A549 (cell line): ENCODE measurements around the gene TMEM217.

ENCODE experiments used
- CHD2 ChIP-seq: fragments of 150-350 bp; IDR thresholded peaks from 2 replicates; pipeline ENCODE4 v1.6.1; 2014; ENCODE audit warnings: low read length; ENCODE audit not compliant: partially characterized antibody
- FOSL2 ChIP-seq, 2 experiments: fragments of 450-650 bp in 1 of 2; fragments of >200 bp in 1 of 2; sonication (Bioruptor Twin) in 1 of 2; formaldehyde crosslinking; IDR thresholded peaks; 2 replicates each; pipeline versions ENCODE4 v1.5.0 to v1.6.1; 2016 to 2020; ENCODE audit warnings: mild to moderate bottlenecking in 1 of 2, moderate library complexity in 1 of 2
- KDM1A ChIP-seq: fragments of 200-600 bp; sonication (generic); IDR thresholded peaks from 2 replicates; pipeline ENCODE4 v1.6.1; 2016; ENCODE audit warnings: low read depth, mild to moderate bottlenecking
- MAZ ChIP-seq: fragments of 150-350 bp; IDR thresholded peaks from 2 replicates; pipeline ENCODE4 v1.6.1; 2014; ENCODE audit warnings: antibody characterized with exemption, low read depth, low read length, borderline replicate concordance
- NPAS2 ChIP-seq: fragments of 250-450 bp; sonication (Bioruptor Pico); IDR thresholded peaks from 2 replicates; pipeline ENCODE4 v1.8.0; 2022; ENCODE audit warnings: mild to moderate bottlenecking, moderate library complexity, borderline replicate concordance
- POLR2A ChIP-seq: IDR thresholded peaks from 2 replicates; pipeline ENCODE4 v1.6.1; 2012; ENCODE audit warnings: mild to moderate bottlenecking, low read length
- TF ChIP-seq, protein P1 (sequence below): fragments of >200 bp; sonication (Bioruptor Twin); formaldehyde crosslinking; IDR thresholded peaks from 3 replicates; pipeline ENCODE4 v1.5.1; 2016
- TF ChIP-seq, protein P2 (sequence below): fragments of 200-600 bp; sonication (generic); IDR thresholded peaks from 2 replicates; pipeline ENCODE4 v1.6.1; 2016; ENCODE audit warnings: antibody characterized with exemption, mild to moderate bottlenecking, moderate library complexity

DNA sequence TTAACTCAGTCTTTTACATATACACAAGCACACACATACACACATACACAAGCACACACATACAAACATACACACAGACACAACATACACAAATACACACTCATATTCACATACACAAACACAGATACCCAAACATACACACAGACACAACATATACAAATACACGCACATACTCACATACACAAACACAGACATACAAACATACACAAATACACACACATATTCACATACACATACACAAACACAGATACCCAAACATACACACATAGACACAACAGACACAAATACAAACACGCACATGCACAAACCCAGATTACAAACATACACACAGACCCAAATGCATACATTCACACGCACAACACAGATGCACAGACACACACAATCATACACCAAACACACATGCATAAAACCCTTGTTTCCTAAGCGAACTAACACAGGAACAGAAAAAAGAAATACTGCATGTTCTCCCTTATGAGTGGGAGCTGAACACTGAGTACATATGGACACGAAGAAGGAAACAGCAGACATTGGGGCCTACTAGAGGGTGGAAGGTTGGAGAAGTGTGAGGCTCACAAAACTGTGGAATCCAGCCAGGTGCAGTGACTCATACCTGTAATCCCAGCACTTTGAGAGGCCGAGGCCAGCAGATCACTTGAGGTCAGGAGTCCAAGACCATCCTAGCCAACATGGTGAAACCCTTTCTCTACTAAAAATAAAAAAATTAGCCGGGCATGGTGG, 53.8 kb downstream of the TMEM217 start:
- TF ChIP-seq, protein P1, sequence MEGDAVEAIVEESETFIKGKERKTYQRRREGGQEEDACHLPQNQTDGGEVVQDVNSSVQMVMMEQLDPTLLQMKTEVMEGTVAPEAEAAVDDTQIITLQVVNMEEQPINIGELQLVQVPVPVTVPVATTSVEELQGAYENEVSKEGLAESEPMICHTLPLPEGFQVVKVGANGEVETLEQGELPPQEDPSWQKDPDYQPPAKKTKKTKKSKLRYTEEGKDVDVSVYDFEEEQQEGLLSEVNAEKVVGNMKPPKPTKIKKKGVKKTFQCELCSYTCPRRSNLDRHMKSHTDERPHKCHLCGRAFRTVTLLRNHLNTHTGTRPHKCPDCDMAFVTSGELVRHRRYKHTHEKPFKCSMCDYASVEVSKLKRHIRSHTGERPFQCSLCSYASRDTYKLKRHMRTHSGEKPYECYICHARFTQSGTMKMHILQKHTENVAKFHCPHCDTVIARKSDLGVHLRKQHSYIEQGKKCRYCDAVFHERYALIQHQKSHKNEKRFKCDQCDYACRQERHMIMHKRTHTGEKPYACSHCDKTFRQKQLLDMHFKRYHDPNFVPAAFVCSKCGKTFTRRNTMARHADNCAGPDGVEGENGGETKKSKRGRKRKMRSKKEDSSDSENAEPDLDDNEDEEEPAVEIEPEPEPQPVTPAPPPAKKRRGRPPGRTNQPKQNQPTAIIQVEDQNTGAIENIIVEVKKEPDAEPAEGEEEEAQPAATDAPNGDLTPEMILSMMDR: no peak
- TF ChIP-seq FOSL2 (IDR thresholded peaks at IDR 0.05) (0 out of 2 replicates have a peak, but pooled peaks have one; percentile 17), FOSL2 (CRISPR knock-in tag; IDR thresholded peaks at IDR 0.05) (peak; percentile 42), KDM1A (no peak), POLR2A (no peak), NPAS2 (no peak), CHD2 (no peak), MAZ (no peak)
- TF ChIP-seq, protein P2, sequence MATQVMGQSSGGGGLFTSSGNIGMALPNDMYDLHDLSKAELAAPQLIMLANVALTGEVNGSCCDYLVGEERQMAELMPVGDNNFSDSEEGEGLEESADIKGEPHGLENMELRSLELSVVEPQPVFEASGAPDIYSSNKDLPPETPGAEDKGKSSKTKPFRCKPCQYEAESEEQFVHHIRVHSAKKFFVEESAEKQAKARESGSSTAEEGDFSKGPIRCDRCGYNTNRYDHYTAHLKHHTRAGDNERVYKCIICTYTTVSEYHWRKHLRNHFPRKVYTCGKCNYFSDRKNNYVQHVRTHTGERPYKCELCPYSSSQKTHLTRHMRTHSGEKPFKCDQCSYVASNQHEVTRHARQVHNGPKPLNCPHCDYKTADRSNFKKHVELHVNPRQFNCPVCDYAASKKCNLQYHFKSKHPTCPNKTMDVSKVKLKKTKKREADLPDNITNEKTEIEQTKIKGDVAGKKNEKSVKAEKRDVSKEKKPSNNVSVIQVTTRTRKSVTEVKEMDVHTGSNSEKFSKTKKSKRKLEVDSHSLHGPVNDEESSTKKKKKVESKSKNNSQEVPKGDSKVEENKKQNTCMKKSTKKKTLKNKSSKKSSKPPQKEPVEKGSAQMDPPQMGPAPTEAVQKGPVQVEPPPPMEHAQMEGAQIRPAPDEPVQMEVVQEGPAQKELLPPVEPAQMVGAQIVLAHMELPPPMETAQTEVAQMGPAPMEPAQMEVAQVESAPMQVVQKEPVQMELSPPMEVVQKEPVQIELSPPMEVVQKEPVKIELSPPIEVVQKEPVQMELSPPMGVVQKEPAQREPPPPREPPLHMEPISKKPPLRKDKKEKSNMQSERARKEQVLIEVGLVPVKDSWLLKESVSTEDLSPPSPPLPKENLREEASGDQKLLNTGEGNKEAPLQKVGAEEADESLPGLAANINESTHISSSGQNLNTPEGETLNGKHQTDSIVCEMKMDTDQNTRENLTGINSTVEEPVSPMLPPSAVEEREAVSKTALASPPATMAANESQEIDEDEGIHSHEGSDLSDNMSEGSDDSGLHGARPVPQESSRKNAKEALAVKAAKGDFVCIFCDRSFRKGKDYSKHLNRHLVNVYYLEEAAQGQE: no peak
